Loucy (cell line): ENCODE results near the gene AGAP1.

Experiments
- EZH2phosphoT487 ChIP-seq: fragments of 200-600 bp; IDR thresholded peaks from 2 replicates; pipeline ENCODE4 v1.6.1; 2018; ENCODE audit warnings: antibody characterized with exemption, mild to moderate bottlenecking, moderate library complexity, borderline replicate concordance
- TF ChIP-seq, protein P1 (sequence below): fragments of 200-600 bp; sonication (generic); conservative IDR thresholded peaks from 2 replicates; pipeline ENCODE4 v1.5.1; 2014; ENCODE audit warnings: mild to moderate bottlenecking, antibody characterized with exemption, low read length

DNA sequence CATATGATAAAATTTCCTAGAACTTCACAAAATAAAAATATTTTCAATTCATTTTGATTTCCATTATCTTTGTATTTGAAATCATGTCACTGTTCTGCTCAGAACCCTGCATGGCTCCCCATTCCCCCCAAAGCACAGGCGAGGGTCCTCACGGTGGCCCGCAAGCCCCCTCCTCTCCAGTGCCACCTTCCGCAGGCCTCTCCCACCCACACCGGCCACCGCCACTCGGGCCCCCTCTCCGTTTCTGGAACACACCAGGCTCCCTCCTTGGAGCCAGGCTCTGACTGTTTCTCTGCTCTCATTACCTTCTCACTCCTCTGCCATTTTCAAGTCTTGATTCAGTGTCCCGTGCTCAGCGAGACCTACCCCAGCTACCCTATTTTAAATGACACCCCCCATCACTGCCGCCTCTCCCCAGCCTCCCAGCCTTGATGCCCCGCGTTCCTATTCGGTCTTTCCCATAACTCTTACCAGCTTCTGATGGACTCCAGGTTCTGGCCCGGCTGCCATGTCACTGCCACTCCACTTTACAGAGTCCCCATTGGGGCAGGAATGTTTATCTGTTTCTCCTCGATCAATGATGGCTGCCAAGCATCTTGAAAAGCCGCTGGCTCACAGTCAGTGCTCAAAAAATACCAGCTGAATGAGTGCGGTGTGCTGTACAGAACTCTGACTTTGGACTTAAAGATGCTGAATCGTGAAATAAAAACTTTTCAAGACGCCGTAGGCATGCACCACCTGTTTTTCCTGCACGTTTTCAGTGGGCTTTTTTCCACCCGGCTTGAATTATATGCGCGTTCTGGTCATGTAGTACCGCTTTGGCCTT, 473.3 kb downstream of the AGAP1 start:
- TF ChIP-seq, protein P1, sequence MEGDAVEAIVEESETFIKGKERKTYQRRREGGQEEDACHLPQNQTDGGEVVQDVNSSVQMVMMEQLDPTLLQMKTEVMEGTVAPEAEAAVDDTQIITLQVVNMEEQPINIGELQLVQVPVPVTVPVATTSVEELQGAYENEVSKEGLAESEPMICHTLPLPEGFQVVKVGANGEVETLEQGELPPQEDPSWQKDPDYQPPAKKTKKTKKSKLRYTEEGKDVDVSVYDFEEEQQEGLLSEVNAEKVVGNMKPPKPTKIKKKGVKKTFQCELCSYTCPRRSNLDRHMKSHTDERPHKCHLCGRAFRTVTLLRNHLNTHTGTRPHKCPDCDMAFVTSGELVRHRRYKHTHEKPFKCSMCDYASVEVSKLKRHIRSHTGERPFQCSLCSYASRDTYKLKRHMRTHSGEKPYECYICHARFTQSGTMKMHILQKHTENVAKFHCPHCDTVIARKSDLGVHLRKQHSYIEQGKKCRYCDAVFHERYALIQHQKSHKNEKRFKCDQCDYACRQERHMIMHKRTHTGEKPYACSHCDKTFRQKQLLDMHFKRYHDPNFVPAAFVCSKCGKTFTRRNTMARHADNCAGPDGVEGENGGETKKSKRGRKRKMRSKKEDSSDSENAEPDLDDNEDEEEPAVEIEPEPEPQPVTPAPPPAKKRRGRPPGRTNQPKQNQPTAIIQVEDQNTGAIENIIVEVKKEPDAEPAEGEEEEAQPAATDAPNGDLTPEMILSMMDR = no peak
- no peak for TF ChIP-seq EZH2phosphoT487
